Muscle of arm (tissue), 12 donors: ENCODE data around the gene LNPK. TPM values are rescaled to one million over a fixed set of nuclear protein-coding genes. Genes with fewer than 3 reads are reported as not detected.
"Not testable (repeated sequence)": the region's sequence is repeated elsewhere in the genome, so short reads cannot be mapped to it uniquely, and the experiment has no call there.

Experiments
- DNase-seq: peaks from one replicate; pipeline ENCODE4 v3.0.0-alpha.2; 2013
- polyA plus RNA-seq, 12 donors: library from polyadenylated mRNA; unstranded; fragments of 120-200 nt; gene quantifications; one replicate each; pipeline ENCODE4 v1.2.1, GENCODE V29; 2013; ENCODE audit not compliant: insufficient read length in 12 of 12

The LNPK gene
- polyA plus RNA-seq, 12 donors, result 17.2 to 54.3 (median 42.7) TPM

GRCh38 chr2:175981551-175981950, 20.5 kb downstream of the LNPK start:
- DNase-seq, result no peak

GRCh38 chr2:175976391-175977157, 25.5 kb downstream of the LNPK start:
- no peak for DNase-seq

GRCh38 chr2:175973373-175973772, 28.7 kb downstream of the LNPK start:
- DNase-seq, result no peak

- no peak for DNase-seq
Observed at GRCh38 chr2:175966839-175967238, 35.2 kb downstream of the LNPK start.

- DNase-seq, result no peak
Observed at GRCh38 chr2:175965773-175966172, 36.3 kb downstream of the LNPK start.

- no peak for DNase-seq
Observed at GRCh38 chr2:175964195-175964594, 37.9 kb downstream of the LNPK start.

GRCh38 chr2:175963171-175963570, 38.9 kb downstream of the LNPK start:
- not testable (repeated sequence) for DNase-seq

GRCh38 chr2:175957845-175958244, 44.2 kb downstream of the LNPK start:
- DNase-seq, result no peak

GRCh38 chr2:175955136-175955535, 46.9 kb downstream of the LNPK start:
- DNase-seq, result no peak

GRCh38 chr2:175950512-175950911, 51.6 kb downstream of the LNPK start:
- DNase-seq, result no peak

- no peak for DNase-seq
Observed at GRCh38 chr2:175948191-175948590, 53.9 kb downstream of the LNPK start.

GRCh38 chr2:175947073-175947472, 55.0 kb downstream of the LNPK start:
- no peak for DNase-seq

GRCh38 chr2:175941699-175942098, 60.4 kb downstream of the LNPK start:
- no peak for DNase-seq

GRCh38 chr2:175937216-175937615, 64.9 kb downstream of the LNPK start:
- no peak for DNase-seq

- DNase-seq, result no peak
Observed at GRCh38 chr2:175935289-175936181, 66.5 kb downstream of the LNPK start.

- no peak for DNase-seq
Observed at GRCh38 chr2:175932675-175933074, 69.4 kb downstream of the LNPK start.

GRCh38 chr2:175931805-175932204, 70.3 kb downstream of the LNPK start:
- peak; percentile 66 for DNase-seq

- DNase-seq, result no peak
Observed at GRCh38 chr2:175930504-175930903, 71.6 kb downstream of the LNPK start.

GRCh38 chr2:175929850-175930249, 72.2 kb downstream of the LNPK start:
- DNase-seq, result no peak

GRCh38 chr2:175926272-175926671, 75.8 kb downstream of the LNPK start:
- no peak for DNase-seq

GRCh38 chr2:175922160-175922559, 79.9 kb downstream of the LNPK start:
- DNase-seq, result no peak

GRCh38 chr2:175918935-175919334, 83.1 kb downstream of the LNPK start:
- DNase-seq, result no peak

- DNase-seq, result no peak
Observed at GRCh38 chr2:175914846-175915245, 87.2 kb downstream of the LNPK start.
